Renal cortex interstitium (tissue), 11 donors: Measurements from ENCODE around the gene ASPSCR1. TPM values are rescaled to one million over a fixed set of nuclear protein-coding genes. Genes with fewer than 3 reads are reported as not detected.
"Not testable (repeated sequence)": the region's sequence is repeated elsewhere in the genome, so short reads cannot be mapped to it uniquely, and the experiment has no call there.

Source experiments
- DNase-seq, 11 donors: peaks; one replicate each; pipeline ENCODE4 v3.0.0-alpha.2; 2013; ENCODE audit warnings: low read depth in 9 of 11, low spot score in 4 of 11; ENCODE audit errors: extremely low read depth in 1 of 11
- polyA plus RNA-seq, 3 donors: library from polyadenylated mRNA; unstranded; fragments of 120-200 nt; gene quantifications; one replicate each; pipeline ENCODE4 v1.2.1, GENCODE V29; 2013; ENCODE audit not compliant: insufficient read length in 3 of 3

Gene ASPSCR1
- polyA plus RNA-seq, 3 donors, result 20.1 to 39.0 (median 35.2) TPM

- no peak for DNase-seq
Measured at GRCh38 chr17:81934850-81935708, 42.4 kb upstream of the ASPSCR1 start.

GRCh38 chr17:81935709-81936084 is 41.7 kb upstream of the ASPSCR1 start:
- DNase-seq, result no peak

GRCh38 chr17:81939218-81939617 is 38.2 kb upstream of the ASPSCR1 start:
- no peak for DNase-seq

GRCh38 chr17:81939881-81940385 is 37.5 kb upstream of the ASPSCR1 start:
- DNase-seq, result no peak

- DNase-seq, result no peak
Measured at GRCh38 chr17:81940538-81941483, 36.6 kb upstream of the ASPSCR1 start.

- no peak for DNase-seq
Measured at GRCh38 chr17:81941484-81942166, 35.8 kb upstream of the ASPSCR1 start.

GRCh38 chr17:81942167-81942553 is 35.3 kb upstream of the ASPSCR1 start:
- no peak for DNase-seq

GRCh38 chr17:81944858-81945257 is 32.6 kb upstream of the ASPSCR1 start:
- DNase-seq, result no peak

- DNase-seq, result no peak
Measured at GRCh38 chr17:81947189-81947588, 30.2 kb upstream of the ASPSCR1 start, which contains the start of gene MYADML2. Gene MYADML2, minus strand, starts transcription at chr17:81947233. Its CDS starts 5,492 bp downstream, at chr17:81941741.

- no peak for DNase-seq
Measured at GRCh38 chr17:81948635-81949378, 28.6 kb upstream of the ASPSCR1 start.

- DNase-seq, result no peak
Measured at GRCh38 chr17:81950501-81950900, 26.9 kb upstream of the ASPSCR1 start.

GRCh38 chr17:81951785-81952684 is 25.4 kb upstream of the ASPSCR1 start:
- no peak for DNase-seq

- no peak for DNase-seq
Measured at GRCh38 chr17:81952792-81953228, 24.6 kb upstream of the ASPSCR1 start.

- not testable (repeated sequence) for DNase-seq
Measured at GRCh38 chr17:81953443-81953842, 24.0 kb upstream of the ASPSCR1 start.

GRCh38 chr17:81954131-81955057 is 23.0 kb upstream of the ASPSCR1 start:
- no peak for DNase-seq

- DNase-seq, result no peak
Measured at GRCh38 chr17:81955058-81955681, 22.3 kb upstream of the ASPSCR1 start.
